Activated naive CD4-positive, alpha-beta T cell treated with anti-CD3 and anti-CD28 coated beads, Interleukin-2, amount 50 U/mL, for 72 hours (primary cell): ENCODE measurements around the gene PPDPF. TPM values are rescaled to one million over a fixed set of nuclear protein-coding genes. Genes with fewer than 3 reads are reported as not detected.
"Not testable (repeated sequence)": the region's sequence is repeated elsewhere in the genome, so short reads cannot be mapped to it uniquely, and the experiment has no call there.

Experiments
- ATAC-seq, 2 donors: fragments of 150-1000 bp; cut with Tn5 transposase; 2 replicates each; pipeline ENCODE4 v1.10.0; 2021; ENCODE audit warnings: mild to moderate bottlenecking in 2 of 2, moderate library complexity in 2 of 2
- DNase-seq, 2 donors: peaks; one replicate each; pipeline ENCODE4 v3.0.0; 2021 to 2022; ENCODE audit warnings: low spot score in 2 of 2
- H3K27ac Mint-ChIP-seq, 2 donors: one replicate each; pipeline ENCODE4 v1.8.0; 2022; ENCODE audit warnings: mild to moderate bottlenecking in 2 of 2, mixed read lengths in 2 of 2
- H3K36me3 Mint-ChIP-seq, 2 donors: one replicate each; pipeline ENCODE4 v1.8.0; 2022; ENCODE audit warnings: mixed read lengths in 2 of 2
- H3K9me3 Mint-ChIP-seq, 2 donors: one replicate each; pipeline ENCODE4 v1.8.0; 2022; ENCODE audit warnings: mixed read lengths in 2 of 2
- total RNA-seq, 2 donors: library from RNA; stranded (reverse); gene quantifications; one replicate each; pipeline ENCODE4 v1.2.3, GENCODE V29; 2022

Gene PPDPF
- total RNA-seq, 2 donors from 2014 or later: 60.7 to 117 TPM

- ATAC-seq (no peak), DNase-seq (no peak)
- no peak overlapping the region for H3K27ac Mint-ChIP-seq
- peaks cover 0 to 5% of the 10 kb centered on the region in 2 donors for H3K36me3 Mint-ChIP-seq
- no peaks in the 10 kb centered on the region for H3K9me3 Mint-ChIP-seq
These were observed 38.4 kb downstream of the PPDPF start for GRCh38 chr20:63558804-63559484.

GRCh38 chr20:63559485-63560332, 39.1 kb downstream of the PPDPF start:
- H3K36me3 Mint-ChIP-seq, H3K27ac Mint-ChIP-seq, DNase-seq, H3K9me3 Mint-ChIP-seq: not testable (repeated sequence)
- ATAC-seq: peak in 1 of 2 donors; percentile 24

- ATAC-seq: peak; percentile 33 to 60
- Mint-ChIP-seq H3K9me3 (no peaks in the 10 kb centered on the region), H3K36me3 (peaks cover 0 to 5% of the 10 kb centered on the region in 2 donors), H3K27ac (no peak overlapping the region)
- no peak for DNase-seq
These were observed 39.8 kb downstream of the PPDPF start for GRCh38 chr20:63560333-63560805.

- no peaks in the 10 kb centered on the region for H3K9me3 Mint-ChIP-seq
- no peak for ATAC-seq
- peaks cover 0 to 5% of the 10 kb centered on the region in 2 donors for H3K36me3 Mint-ChIP-seq
These were observed 40.5 kb downstream of the PPDPF start for GRCh38 chr20:63560856-63561609.

GRCh38 chr20:63561624-63562396, 41.2 kb downstream of the PPDPF start:
- H3K9me3 Mint-ChIP-seq: no peaks in the 10 kb centered on the region
- DNase-seq (no peak), ATAC-seq (no peak)
- H3K27ac Mint-ChIP-seq: no peak overlapping the region
- peaks cover 0 to 5% of the 10 kb centered on the region in 2 donors for H3K36me3 Mint-ChIP-seq

More at GRCh38 chr20:63560856-63561609, 40.5 kb downstream of the PPDPF start:
- no peak for DNase-seq
- H3K27ac Mint-ChIP-seq: no peak overlapping the region

- H3K27ac Mint-ChIP-seq: no peak overlapping the region
- DNase-seq: no peak
- no peaks in the 10 kb centered on the region for H3K9me3 Mint-ChIP-seq
- H3K36me3 Mint-ChIP-seq: peaks cover 0 to 5% of the 10 kb centered on the region in 2 donors
- no peak for ATAC-seq
These were observed 42.1 kb downstream of the PPDPF start for GRCh38 chr20:63562461-63563224.

DNA sequence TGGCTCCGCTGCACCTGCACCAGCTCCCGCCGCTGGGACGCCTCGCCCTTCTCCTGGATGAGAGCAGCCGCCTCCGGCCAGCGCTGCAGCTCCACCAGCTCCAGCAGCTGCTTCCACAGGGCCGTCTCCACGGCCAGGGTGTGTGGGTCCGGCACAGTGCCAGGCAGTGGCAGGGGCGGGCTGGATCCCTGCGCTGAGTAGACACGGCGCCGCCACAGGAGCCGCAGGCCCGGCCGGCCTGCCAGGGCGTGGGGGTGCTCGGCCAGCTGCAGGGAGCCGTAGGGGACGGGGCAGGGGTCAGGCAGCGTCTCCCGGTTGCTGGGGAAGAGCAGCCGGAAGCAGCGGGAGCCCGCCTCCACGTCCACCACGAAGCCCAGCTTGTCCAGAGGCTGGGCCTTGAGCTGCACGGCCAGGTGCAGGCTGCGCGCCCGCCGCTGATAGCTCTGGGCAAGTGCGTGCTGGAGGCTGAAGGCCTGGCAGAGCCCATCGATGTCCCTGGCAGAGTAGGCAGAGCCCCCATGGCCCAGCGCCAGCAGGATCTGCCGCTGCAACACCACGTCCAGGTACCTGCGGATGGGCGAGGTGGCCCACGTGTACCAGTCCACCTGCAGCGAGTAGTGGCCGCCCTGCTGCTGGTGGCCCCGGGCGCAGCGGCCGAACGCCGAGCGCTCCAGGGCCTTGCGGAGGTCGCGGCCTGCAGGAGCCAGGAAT, 42.8 kb downstream of the PPDPF start:
- peaks cover 0 to 5% of the 10 kb centered on the region in 2 donors for H3K36me3 Mint-ChIP-seq

GRCh38 chr20:63564036-63564810, 43.7 kb downstream of the PPDPF start:
- ATAC-seq (no peak), DNase-seq (no peak)
- Mint-ChIP-seq H3K9me3 (no peaks in the 10 kb centered on the region), H3K36me3 (peaks cover 0 to 5% of the 10 kb centered on the region in 2 donors), H3K27ac (no peak overlapping the region)

More for the DNA sequence above, 42.8 kb downstream of the PPDPF start:
- DNase-seq (no peak), ATAC-seq (no peak)
- no peak overlapping the region for H3K27ac Mint-ChIP-seq
- H3K9me3 Mint-ChIP-seq: no peaks in the 10 kb centered on the region

GRCh38 chr20:63565021-63565698, 44.6 kb downstream of the PPDPF start:
- ATAC-seq: no peak
- no peak for DNase-seq
- Mint-ChIP-seq H3K36me3 (peaks cover 0 to 5% of the 10 kb centered on the region in 2 donors), H3K27ac (no peak overlapping the region), H3K9me3 (no peaks in the 10 kb centered on the region)

DNA sequence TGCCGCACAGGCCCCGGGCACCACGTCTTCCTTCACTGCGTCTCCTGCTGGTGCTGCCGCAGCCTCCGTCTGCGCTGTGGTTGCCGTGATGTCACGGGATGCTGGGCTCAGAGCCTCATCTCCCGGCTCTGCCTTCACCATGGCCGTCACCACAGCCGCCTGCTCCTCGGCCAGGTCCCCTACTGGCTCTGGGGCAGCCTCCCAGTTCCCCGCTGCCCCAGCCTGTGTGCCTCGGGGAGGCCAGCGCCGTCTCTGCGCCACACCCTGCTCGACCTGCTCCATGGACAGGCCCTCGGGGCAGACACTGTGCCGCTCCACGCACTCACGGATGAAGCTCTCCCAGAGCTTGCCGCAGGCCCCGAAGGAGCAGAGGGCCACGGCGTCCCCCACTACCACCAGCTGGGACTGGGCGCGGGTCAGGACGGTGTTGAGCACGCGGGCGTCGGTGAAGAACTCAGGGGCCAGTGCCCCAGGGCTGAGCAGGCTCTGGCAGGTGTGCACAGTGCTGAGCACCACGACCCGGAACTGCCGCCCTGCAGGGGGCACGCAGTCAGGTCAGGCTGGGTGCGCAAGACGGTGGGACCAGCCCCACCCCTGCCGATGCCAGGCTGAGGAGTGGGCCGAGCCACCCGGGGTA, 45.3 kb downstream of the PPDPF start:
- Mint-ChIP-seq H3K27ac (no peak overlapping the region), H3K36me3 (no peaks in the 10 kb centered on the region), H3K9me3 (no peaks in the 10 kb centered on the region)
- ATAC-seq (no peak), DNase-seq (no peak)

DNA sequence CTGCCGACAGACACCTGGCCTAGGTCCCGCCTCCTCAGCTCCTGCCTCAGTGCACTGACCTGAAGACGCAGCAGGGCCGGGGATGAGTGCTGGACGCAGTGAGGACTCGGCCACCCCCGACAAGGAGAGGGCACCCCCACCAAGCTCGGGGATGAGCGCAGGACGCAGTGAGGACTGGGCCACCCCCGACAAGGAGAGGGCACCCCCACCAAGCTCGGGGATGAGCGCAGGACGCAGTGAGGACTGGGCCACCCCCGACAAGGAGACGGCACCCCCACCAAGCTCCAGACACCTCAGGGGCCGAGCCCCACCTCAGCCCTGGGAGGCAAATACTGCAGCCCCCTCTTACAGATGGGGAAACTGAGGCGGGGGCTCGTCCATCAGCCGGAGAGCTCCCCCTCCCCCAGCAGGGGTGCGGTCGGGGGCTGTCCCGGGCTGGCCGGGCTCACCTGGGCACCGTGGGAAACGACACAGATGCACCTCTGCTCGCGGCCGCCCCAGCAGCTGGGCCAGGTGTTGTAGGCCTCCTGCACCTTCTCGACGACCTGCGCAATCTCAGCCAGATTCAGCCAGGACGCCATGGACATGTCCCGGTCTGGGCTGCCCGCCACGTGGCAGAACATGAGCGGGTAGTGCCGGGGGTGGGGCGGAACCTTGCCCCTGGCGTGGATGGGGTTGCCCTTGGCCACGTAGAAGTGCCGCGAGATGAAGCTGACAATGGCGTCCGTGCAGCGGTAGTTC, 46.0 kb downstream of the PPDPF start:
- DNase-seq (no peak), ATAC-seq (no peak)
- Mint-ChIP-seq H3K27ac (no peak overlapping the region), H3K36me3 (no peaks in the 10 kb centered on the region), H3K9me3 (no peaks in the 10 kb centered on the region)

DNA sequence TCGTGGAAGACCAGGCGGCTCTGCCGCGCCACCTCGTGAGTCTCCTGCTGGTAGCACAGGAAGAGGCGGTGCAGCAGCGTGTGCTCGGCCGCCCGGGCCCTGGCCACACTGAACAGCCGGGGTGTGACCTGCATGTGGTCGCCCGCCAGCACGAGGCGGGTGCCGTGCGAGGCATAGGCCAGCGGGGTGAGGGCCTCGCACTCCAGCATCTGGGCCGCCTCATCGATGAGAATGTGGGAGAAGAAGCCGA, 46.5 kb downstream of the PPDPF start:
- peak overlapping the region in 1 of 2 donors; percentile 64 for H3K27ac Mint-ChIP-seq
- DNase-seq (no peak), ATAC-seq (no peak)
- H3K36me3 Mint-ChIP-seq: no peaks in the 10 kb centered on the region
- H3K9me3 Mint-ChIP-seq: no peaks in the 10 kb centered on the region
